Kidney tubule cell (primary cell): ENCODE data around the gene PTPRZ1.

Experiments
- DNase-seq: peaks from one replicate; pipeline ENCODE4 v3.0.0-alpha.2; 2018; ENCODE audit warnings: low spot score

PTPRZ1 gene

DNA sequence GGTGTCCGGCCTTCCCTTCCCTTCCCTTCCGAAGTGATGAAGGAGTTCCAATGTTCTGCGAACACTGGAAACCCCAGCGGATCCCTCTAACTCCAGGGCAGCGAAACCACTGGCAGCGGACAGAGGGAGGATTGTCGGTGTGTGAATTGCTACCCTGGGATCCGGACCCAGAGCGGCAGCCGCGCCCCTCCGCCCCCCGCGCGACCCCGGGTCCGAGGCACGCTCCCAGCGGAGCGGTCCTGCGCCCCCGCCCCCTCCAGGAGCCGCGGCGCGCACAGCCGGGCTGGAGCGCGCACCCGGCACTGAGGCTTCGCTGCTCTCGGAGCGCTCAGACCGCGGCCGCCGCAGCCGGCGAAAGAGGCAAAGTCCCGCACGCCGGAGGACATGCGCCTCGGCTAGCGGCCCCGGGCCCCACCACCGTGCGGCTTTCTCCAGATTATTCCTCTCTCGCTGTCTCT, at the start of gene PTPRZ1:
PTPRZ1 (plus strand) TSS at position 331 of the 458 bp plus-strand sequence. CDS start 339 bp downstream, outside the sequence.
- DNase-seq: peak; percentile 27

DNA sequence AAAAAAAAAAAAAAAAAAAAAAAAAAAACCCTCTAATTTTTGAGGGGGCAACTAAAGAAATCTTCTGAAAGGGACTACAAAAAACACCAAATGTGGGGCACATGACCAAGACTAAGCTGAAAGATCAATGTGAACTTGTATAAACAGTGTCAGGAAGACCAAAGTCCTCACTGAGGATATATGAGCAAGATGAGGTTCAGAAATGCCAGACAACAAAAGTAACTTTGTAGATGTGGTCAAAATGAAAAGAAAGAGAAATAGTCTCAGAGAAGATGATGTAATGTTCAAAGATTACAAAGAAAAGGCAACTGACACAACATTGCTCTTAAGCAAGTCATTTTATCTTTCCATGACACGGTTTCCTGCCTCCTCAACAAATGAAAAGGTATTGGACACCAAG, 48.7 kb upstream of the PTPRZ1 start:
- DNase-seq: no peak

DNA sequence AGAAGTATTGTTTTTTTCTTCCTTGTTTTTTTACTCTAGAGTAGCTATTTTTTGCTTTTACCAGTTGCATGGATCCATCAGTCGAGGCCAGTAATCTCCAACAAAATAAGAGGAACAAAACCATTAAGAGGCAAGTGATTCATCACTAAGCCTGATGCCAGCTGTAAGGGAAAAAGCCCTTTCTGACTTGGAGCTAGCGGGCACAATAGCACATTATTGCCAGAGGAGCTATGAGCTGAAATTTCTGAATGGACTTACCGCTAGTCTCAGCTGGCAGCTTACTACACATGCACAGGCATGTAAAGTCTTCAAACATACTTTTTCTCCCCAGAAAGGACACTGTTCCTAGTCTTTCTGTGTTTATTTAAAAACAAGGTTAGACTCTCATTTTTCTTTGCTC, 41.6 kb upstream of the PTPRZ1 start:
- no peak for DNase-seq

DNA sequence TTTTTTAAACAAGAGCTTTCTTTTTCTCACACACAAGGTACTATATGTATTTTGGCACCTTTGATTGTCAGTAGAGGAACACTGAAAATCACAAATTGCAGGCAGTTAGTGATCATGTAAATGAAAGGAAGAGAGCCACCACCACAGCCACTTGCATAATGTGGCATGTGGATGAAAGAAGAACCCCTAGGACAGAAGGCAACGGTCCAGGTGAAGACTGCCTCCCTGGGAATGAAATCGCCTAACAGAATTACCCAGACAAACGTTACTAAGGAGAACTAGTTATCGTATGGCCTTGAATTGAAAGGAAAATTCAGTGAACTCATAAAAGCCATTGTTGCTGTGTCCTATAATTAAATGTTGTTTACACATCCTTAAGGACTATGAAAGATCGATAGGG, 41.2 kb upstream of the PTPRZ1 start:
- no peak for DNase-seq

DNA sequence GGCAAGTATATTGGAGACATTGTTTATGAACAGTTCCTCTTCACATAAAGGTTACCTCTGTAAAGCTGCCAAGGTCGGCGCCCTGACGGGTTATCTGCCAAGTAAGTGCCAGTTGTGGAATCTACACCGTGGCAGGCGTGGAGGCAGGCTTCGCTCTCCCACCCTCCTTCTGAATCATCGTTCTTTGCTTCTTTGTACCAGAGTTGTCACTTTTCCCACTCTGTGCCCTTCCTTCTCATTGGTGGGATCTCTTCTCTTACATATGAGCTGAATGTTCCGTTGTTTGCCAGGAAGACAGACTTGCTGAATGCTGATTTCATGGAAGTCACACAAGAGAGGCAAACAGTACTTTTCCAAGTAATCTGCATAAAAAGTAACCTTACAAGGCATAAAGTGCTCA, 40.6 kb upstream of the PTPRZ1 start:
- DNase-seq: no peak

DNA sequence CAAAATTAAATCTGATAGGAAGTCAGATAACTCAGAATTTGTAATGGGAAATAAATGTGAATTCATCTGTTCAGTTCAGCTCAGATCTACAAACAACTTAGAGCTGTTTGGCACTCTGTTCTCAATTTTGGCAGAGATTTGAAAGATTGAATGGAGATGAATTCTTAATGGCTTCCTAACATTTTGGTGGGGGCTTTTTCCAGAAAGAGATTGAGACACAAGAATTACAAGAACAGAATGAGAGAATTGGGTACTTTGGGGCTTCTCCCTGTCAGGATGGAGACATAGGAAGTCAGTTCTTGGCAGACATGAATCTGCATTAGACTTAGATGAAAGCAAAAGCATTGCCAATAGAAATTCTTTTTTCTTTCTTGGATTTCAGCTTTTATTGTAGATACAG, 39.0 kb upstream of the PTPRZ1 start:
- no peak for DNase-seq

DNA sequence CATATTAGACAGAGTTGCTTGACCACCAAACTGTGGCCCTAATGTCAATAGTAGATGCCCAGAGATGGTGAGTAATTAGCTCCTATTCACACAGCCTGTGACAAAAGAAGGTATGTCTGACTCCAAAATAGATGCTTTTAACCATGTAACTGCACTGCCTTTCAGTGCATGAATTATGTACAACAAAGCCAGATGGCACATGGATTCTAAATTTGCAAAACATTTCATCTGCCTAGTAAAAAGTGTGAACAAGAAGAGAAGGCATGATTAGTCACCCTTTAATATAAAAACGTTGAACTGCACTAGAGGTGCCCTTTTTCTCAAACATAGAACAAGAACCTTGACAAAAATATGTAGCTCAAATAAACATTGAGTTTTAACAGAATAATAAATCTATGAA, 35.5 kb upstream of the PTPRZ1 start:
- DNase-seq: no peak

DNA sequence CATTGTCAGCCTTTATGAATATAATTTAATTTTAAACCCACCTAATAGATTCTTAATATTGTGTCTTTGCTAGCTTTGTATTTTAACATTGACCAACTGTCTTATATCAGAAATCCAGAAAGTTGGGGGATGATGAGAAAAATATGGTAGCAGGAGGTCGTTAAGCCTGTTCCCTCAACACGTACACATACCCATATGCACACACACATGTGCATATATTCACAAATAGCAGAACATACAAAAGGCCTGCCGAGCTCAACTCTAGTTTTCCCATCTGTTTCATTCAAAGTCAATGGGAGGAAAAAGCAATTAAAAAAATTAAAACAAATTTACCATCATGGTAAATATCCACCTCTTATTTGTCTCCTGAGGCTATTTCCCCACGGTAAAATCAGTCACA, 25.9 kb upstream of the PTPRZ1 start:
- DNase-seq: no peak

DNA sequence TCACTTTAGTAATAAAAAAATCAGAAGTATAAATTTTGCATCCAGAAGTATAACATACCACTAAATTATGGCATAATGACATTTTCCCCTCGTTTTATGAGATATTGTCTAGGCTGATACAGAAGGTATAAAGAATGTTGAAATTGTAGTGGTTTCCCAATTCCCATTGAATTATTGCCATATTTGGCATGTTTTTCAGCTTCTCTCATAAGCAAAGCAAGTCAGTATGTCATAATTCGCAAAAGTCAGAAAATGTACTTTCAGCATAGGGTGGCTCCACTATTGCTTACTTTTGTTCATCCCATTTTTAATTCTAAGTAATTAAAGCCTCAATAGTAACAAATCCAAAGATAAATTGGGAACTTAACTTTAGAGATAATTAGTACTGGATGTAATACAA, 19.7 kb upstream of the PTPRZ1 start:
- no peak for DNase-seq

DNA sequence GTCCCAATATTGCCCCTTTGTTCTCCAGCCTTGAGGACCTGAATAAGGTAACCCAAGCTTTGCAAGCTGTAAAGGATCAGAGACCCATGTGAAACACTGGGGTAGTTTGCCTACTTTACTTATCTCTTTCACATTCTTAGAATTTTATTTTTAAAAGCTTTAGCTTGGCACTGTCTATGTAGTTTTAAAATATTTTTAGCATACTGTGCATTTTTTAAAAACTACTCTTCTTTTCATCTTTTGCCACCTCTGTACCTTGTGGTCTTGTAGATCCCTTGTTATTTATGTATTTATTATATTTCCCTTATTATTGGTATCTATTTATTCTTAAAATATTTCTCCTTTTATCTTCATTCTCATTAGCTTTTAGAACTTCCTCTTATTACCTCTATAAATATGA, 12.0 kb upstream of the PTPRZ1 start:
- no peak for DNase-seq

DNA sequence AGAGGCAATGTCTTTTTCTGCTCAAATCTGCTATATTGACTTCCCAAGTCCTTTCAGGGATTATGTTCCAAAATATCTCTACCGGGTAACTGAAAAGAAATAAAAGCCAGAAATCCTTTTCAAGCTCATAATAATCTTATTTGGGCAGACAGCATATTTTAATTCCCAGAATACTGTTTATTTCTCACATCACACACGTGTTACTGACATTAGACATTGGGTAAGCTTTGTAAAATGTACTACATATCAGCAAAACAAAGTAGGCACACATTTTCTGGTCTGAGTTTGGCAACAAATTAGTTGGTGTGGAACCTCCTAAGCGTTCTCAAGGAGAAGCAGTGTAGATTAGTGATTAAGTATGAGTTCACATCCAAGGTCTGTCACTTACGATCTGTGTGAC, 10.4 kb upstream of the PTPRZ1 start:
- no peak for DNase-seq

DNA sequence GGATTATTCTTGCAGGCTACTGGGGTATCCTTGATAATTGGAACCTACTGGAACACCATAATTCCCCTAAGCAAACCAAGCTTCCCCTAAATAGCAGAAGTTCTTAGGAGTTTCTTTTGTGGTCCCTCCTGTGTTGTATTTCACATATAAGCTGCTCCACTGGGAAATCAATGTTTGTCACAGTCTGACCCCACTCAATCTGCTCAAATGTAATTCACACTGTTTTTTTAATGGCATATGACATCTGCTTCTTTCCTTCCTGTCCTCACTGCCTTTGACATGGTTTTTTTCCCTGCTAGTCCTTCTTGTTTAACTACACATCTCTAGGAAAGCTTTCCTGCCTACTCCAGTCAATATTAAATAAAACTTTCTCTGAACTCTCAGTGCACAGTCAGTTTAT, 1.8 kb upstream of the PTPRZ1 start:
- DNase-seq: no peak

DNA sequence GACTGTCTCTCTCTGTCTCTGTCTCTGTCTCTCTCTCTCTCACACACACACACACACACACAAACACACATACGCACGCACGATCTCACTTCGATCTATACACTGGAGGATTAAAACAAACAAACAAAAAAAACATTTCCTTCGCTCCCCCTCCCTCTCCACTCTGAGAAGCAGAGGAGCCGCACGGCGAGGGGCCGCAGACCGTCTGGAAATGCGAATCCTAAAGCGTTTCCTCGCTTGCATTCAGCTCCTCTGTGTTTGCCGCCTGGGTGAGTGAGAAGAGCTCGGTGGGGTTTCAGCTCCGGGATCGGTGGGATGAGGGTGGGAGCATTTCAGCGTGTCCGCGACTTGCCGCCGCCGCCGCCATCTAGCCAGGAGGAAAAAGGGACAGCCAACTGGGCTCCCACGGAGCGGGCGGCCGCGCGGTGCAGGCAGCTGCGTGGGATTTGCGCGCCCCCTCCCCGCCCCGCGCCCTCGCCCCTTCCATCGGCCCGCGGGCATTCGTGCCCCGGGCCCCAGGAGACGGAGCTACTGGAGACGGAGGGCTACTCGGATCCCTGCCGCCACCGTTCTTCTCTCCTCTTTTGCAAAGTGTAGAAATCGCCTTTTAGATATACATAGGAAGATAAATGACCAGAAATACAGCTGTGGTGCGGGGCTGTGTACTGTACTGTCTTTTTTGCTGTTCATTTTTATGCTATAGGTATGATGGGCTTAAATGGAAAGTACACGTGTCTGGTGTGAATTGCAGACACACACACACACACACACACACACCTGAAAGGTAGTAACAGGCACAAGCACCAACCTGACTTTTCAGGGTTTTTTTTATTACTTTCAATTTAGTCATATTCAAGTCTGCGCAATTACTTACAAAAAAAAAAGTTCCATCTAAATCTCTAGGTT, 581 bp downstream of the PTPRZ1 start:
- peak; percentile 4 for DNase-seq

DNA sequence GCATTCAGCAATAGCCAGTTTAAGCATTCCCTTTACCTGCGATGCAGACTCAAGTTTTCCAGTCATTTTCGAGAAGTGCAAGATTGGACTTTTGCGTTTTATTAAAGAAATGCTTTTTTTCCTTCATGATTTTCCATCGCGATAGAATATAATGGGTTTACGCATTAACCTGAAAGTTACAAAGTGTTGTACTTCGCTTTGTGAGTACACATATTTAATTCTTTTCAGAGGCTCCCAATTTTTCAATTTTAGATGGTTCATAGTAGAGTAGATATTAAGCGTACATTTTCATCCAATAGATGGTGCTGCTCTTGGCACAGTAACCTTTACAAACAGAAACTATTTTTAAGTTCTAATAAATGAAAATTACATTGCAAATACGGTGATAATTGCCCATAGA, 1.3 kb downstream of the PTPRZ1 start:
- no peak for DNase-seq

DNA sequence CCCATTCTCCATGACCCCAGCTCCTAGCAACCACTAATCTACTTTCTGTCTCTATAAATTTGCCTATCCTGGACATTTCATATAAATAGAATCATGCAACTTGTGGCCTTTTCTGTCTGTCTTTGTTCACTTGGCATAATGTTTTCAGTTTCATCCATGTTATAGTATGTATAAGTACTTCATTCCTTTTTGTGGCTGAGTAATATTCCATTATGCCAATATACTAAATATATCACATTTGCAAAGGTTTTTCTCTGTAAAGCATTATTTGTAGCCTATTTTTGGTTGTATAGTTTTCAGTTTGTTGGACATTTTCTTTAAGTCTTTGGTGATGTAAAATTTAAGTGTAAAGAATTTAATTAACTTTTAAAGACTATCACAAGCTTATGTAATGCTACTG, 2.2 kb downstream of the PTPRZ1 start:
- DNase-seq: no peak

DNA sequence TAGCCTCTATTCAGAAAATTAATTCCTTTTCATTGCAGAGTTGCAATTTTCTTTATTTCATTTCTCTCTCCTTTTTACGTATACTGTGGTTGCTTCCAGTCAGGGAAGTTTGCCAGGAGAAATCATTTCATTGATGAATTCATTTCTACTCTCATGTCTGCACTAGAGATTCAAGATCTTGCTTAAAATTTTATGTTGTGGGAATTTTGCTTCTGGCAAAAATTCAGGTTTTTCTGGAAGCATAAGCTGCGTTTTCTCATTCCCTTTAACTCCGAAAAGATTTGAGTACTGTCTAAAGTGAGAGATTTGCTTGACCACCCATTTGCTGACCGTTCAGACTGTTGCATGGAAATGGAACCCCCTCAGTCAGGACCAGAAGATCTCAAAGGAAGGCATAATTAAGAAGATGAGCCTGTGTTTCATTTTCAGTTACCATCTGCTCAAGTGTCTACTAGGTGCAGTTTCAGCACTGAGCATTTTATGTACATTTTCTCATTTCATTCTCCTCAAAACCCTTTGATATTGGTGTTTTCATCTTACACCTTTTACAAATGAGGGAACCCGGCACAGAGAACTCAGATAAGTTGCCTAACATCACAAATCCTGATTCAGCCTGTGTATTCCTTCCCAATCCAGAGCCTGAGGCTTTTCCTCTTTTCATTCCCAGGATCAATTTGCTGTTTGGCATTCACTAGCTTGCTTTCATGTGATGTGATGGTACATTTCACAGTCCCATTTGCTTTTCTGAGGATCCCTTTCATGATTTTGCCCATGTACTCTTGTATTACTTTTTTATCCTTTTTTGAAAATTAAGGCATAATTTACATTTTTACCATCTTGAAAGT, 3.9 kb downstream of the PTPRZ1 start:
- no peak for DNase-seq

DNA sequence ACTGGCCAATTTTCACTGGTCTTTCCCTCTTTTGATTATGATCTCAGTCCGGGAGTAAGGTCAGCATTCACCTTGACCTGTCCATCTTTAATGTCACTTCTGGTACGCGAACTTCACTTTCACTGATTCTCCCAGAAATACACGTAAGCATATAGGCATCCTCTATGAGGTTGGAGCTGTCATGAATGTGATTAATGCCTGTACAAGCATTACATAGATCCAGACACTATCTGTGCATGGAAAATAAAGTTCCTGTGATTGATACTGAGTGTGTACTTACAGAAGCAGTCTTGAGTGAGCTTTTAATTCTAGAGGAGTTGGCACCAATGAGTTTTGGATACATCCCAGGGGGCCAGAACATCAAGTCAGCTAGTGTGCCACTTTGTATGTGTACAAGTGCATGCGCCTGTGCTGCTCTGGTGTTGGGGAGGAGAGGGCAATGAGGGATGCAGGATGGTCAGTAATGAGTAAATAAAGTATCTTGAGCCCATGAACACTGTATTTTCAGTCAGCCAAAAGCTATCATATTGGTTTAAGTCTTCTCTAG, 6.0 kb downstream of the PTPRZ1 start:
- DNase-seq: no peak

DNA sequence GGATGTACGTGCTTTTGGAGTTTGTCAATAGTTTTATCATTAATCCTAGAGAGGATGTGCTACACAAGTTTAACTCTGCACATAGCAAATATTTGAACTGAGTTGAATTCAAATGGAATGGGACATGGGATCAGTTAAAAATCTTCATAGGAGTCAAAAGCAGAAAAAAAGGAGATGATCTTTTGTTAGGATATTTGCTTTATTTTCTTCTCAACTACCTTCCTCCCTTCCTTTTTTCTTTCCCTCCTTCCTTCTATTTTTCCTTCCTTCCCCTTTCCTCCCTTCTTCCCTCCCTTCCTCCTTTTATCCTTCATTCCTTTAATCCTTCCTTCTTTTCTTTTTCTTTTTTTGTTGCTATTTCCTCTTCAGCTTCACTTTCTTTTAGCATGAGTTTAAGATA, 6.6 kb downstream of the PTPRZ1 start:
- DNase-seq: no peak

DNA sequence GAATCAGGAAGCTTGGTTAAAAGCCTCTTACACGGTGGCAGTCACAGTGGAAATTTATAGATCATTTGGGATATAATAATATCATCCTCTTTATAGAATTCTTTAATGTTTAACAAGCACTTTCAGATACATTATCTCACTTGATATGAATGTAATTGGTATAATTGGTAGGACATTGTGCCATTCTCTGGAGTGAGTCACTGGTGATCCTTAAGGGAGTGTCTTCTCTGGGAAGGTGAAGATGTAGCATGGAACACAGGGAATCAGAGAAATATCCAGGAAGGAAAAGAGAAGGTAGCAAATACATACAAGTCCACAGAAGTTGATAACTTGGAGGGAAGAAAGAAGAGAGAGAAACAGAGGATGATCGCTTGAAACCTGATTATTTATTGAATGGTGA, 9.8 kb downstream of the PTPRZ1 start:
- DNase-seq: no peak

DNA sequence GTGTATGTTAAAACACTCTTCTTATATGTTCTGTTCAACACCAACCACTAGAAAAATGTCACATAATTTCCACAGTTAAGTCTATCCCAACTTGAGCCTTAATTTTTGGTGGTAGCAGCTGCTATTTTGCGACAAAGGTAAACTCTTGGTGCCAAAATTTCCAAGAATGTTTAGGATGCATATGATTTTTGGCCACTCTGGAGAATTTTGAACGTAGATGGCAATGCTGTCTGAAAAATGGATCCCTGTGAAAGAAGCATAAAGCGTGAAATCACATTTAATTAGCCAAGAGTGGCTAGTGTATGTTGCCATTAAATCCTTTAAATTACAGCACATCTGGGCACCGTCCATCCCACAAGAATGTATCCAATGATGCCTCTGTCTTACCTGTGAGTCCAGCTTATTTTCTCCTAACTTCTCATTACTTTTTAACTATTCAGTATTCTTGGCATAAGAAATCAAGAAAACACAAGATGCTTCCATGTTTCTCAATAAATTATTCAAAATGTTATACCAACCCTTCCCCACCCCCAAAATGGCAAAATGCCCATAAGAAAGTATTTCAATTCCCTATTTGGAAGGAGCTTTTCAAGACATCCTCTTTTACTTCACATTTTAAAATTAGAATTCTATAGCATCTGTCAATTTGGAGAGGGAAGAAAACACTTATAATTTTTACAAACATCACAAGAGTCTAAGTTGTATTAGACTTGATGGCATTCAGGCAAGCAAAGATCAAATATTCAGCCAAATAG, 12.4 kb downstream of the PTPRZ1 start:
- DNase-seq: no peak

DNA sequence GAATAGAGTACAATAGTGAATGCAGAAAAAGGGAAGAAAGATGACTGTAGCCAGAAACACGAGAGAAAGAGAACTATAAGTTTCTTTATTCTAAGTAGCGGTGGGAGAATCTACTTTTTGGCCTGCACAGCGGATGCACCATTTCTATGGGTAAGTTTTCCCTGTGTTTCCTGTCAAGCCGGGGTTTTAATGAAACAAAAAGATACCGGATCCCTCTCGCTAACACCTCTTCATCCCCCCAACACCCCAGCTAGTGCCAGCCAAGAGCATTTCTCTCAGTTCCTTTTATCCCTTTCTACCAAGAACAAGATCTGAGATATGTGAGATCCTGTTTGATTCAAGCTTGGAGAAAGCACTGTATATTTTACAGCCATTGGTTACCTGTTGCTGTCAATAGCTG, 14.7 kb downstream of the PTPRZ1 start:
- no peak for DNase-seq

DNA sequence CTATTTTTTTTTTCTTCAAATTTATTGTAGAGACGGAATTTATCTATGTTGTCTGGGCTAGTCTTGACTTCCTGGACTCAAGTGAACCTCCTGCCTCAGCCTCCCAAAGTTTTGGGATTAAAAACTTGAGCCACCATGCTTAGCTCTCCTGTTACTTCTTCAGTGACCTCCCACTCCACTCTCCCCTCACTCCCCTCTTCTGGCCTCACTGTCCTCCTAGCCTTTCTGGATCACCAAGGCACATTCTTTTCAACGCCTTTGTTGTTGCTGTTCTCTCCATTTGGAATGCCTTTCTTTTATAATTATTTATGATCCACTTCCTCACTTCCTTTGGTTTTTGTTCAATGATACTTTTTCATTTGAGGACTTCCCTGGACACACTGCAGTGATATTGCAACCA, 17.9 kb downstream of the PTPRZ1 start:
- no peak for DNase-seq
